GM21528 (cell line): ENCODE measurements around the gene ZC3H8.

ENCODE experiments used
- ATAC-seq: cut with Tn5 transposase; IDR thresholded peaks from one replicate; pipeline ENCODE4 v1.9.1; 2021; ENCODE audit warnings: mild to moderate bottlenecking, moderate library complexity; ENCODE audit not compliant: unreplicated experiment, low FRiP score

ZC3H8 gene

DNA sequence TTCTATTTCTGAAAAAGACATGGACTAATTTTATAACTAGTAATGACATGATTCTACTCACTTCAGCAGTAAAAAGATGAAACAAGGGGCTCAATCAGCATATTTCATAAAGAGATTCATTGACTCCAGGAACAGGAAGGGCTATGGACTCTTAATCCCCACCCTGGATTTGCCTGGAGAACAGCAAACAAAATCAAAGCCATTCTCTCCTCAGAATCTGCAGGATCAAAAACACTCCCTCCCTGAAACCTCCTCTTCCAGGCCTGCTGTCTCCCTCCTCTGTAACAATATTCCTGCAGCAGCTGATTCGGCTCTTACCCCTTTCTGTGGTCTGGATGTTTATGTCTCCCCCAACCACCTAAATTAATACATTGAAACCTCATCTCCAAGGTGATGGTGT, 57.0 kb downstream of the ZC3H8 start:
- ATAC-seq: no peak

DNA sequence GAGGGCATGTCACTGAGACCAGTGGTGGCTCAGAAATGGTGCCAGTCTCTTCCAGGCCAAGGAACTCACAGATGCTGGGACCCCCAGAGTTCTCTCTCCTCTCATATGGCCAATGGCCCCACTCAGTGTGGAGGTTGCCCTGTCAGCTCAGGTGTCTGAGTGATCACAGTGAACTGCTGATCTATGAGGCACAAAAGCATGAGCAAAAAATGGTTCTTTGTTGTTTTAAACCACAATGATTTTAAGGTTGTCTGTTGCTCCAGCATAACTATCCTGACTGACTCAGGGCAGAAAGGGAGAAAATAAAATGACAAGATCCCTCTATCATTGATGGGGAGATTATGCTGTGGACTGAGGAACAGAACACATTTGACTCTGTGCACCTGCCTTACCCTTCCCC, 58.9 kb downstream of the ZC3H8 start:
- ATAC-seq: no peak

DNA sequence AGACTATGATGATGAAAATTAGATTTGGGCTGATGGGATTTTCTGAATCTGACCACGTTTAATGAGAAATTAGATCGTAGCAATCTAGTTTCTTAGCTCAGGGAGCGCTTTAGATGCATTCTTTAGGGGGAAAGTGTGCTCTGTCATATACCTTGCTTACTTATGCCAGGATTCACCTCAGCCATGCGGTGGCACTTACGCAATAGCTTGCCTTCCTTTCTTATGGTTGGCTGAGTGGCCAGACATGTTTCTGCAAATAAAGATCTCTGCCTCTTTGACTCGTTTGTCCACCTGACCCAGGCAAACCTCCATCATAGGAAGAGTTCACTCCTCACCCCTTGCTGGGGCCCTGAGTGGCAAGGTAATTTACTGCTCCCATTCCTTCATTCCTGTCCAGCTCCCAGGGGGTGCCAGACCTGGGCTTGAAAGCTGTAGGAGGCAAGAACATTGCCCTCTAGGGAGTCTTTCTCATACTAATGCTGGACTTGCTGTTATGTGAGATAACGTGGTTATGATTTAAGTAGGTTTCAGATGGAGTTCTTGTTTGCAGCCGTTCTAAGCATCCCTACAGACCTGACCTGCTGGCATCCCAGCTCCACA, 59.6 kb downstream of the ZC3H8 start:
- no peak for ATAC-seq

DNA sequence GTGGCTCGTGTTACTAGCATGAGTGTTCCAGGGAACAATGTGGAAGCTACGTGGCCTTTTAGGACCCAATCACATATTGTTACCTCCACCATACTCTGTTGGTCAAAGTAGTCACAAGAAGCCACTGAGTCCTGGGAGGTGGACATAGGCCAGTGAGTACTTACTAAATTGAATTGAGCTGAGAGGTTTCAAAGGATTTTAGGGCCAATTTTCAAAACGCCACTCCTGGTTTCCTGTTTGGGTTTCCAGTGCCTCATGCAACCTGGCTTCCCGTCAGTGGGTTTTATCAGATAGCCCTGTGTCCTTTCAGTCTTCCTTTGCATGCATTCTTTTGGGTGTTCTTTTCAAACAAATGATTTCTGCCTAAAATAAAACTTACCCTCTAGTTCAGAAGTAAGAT, 60.4 kb downstream of the ZC3H8 start:
- no peak for ATAC-seq

DNA sequence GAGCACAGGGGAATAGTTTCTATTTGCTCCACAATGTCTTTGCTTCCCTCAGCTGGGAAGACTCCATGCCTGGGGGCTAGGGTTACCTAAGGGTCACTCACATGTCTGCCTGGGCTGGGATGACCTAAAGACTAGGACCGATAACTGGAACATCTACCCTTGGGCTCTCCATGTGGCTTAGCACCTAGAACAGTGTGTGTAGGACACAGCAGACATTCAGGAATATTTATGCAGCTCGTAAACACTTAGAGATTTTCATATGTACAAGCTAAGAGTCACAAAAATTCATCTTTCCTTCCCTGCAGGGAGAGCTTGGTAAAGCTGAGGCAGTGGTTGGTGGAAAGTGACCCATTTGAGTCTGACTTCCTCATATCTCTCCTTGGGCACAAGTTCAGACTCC, 60.8 kb downstream of the ZC3H8 start:
- no peak for ATAC-seq

DNA sequence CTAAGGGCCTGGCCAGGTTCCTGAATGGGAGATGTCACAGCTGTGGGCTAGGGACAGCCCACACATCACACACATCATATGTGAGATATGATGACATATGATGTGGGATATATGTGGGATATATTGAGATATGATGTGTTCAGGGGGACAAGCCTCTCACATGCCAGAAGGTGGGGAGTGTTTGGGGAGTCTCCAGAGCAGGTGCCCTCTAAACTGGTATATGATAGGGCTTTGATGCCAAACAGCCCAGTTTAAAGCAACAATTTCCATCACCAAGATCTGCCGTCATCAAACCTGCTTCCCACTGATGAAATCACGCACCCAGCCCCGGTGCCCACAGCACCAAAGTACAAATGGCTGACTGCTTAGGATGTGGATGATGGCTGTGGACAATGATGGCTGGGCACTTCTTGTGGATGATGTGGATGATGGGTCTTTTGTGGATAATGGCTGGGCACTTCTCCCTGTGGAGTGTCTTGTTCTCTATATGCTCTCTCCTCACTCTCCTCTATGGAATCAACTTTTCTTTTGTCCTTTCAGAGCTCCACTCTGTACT, 65.8 kb downstream of the ZC3H8 start:
- ATAC-seq: no peak

DNA sequence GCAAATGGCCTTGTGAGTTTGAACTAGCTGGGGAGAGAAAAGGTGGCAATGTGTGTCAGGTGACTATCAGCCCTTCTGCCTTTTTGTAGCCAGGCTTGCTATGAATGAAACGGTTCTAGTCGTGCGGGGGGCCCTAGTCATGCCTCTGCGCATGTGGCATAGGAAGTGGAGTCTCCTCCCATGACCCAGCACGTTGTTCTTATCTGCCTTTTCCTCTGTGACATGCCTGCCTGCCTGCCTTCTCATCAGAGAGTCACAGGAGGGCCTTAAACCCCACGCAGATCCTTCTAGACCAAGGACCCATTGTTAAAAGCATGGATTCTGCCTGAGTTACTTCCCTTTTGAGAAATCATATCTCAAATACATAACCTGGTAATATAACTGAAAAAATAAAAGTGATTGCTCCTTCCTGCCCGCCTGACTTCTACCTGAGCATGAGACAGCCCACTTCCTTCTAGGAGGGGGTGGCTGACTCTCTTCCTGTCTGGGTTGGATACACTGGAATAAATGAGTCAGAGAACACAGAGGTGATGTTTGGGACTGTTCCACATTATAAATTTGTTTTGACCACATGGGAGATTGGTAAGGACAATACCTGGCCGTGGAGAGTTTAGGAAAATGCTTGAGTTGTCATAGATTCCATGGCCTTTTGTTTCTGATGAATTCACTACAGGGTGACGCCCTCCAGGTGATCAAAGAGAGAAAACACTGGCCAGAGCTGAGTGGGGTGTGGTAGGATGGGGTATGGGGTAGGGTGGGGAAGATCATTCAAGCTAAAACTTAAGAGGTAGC, 66.8 kb downstream of the ZC3H8 start:
- ATAC-seq: no peak

DNA sequence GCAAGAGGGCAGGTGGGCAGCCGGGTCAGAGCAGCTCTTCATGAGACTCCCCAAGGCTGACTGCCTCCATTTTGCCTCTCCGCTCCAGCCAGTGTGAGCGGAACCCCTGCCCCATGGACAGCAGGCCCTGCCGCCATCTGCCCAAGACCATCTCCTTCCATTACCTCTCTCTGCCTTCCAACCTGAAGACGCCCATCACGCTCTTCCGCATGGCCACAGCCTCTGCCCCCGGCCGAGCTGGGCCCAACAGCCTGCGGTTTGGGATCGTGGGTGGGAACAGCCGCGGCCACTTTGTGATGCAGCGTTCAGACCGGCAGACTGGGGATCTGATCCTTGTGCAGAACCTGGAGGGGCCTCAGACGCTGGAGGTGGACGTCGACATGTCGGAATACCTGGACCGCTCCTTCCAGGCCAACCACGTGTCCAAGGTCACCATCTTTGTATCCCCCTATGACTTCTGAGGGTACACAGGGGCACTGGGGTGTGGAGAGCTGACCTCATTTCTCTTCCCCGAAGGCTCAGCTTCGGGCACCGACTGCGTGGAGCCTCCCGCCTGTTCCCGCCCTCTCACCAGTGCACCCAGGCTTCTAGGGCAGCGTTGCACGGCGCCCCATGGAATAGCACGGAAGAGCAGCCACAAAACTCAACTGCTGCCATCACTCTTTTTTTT, 67.7 kb downstream of the ZC3H8 start:
- no peak for ATAC-seq

DNA sequence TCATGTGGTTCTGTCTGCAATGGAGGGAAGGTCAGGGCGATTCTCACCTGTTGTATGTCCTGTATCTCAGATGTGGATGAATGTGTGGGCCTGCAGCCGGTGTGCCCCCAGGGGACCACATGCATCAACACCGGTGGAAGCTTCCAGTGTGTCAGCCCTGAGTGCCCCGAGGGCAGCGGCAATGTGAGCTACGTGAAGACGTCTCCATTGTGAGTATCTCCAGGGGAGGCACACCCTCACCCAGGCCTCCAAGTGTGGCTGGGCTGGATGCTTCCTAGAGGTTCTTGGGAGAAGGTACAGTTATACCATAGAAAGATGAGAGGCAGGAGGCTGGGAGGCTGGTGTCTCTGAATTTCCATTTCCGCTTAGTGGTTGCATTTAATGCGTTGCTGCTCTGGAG, 69.7 kb downstream of the ZC3H8 start:
- ATAC-seq: no peak

DNA sequence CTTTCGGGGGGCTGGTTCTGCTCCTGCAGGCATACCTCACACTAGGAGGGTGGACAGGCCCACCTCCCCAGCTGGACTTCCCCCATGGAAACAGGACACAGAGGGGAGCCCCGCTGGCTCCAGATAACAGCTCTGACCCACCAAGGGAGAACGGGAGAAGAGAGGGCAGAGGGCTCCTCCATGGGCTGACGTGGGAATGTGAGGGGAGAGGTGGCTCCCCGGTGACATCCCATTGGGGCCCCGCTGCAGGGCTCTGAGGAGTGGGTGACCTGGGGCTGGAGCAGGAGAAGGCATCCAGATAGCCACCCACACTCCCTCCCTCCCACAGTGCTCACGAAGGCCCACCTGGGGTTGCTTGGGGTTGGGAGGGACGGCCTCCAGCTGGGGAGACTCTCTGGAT, 70.7 kb downstream of the ZC3H8 start:
- no peak for ATAC-seq

DNA sequence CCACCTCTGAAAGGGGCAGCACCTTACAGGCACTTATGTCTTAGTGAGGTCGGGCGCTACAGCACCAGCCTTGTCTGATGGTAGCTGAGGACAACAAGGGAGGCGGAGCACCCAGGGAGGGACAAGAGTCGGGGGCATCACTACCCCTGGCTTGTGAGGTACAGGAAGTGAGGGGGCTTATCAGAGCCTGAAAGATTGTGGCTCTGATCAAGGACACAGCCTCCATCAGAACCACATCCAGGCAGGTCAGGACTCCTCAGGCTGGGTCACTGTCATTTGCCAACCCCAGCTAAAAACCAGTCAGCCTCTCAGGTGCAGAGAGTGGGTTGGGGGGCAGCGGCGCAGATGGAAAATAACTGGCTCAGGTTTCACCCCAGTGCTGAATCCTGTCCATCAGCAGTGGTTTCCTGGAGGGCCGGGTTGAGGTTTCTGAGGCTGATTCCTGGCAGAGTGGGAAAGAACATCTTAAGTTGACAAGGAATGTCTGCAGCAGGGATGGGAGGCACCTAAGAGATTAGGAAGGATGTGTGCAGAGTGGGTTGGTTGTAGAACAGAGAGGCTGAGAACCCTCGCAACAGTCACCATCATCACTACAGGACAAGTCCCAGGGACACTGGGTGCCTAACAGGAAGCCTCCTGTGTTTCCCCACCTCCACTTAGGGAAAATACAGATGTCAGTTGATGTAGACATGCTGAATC, 71.4 kb downstream of the ZC3H8 start:
- no peak for ATAC-seq

DNA sequence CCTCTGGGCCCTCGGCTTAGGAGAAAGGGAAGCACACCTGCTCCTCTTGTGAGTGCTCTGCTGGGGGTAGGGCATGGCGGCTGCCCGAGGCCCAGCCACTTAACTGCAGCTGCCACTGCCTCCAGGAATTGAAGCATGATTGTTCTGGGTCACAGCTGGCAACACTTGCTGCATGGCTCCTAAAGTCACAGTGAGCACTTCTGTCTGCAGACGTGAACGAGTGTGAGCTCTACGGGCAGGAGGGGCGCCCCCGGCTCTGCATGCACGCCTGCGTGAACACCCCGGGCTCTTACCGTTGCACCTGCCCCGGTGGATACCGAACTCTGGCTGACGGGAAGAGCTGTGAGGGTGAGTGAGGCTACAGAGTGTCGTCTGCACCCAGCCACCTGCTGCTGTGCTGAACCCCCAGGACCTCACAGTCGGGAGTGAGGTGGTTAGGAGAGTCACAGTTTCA, 72.2 kb downstream of the ZC3H8 start:
- ATAC-seq: no peak

DNA sequence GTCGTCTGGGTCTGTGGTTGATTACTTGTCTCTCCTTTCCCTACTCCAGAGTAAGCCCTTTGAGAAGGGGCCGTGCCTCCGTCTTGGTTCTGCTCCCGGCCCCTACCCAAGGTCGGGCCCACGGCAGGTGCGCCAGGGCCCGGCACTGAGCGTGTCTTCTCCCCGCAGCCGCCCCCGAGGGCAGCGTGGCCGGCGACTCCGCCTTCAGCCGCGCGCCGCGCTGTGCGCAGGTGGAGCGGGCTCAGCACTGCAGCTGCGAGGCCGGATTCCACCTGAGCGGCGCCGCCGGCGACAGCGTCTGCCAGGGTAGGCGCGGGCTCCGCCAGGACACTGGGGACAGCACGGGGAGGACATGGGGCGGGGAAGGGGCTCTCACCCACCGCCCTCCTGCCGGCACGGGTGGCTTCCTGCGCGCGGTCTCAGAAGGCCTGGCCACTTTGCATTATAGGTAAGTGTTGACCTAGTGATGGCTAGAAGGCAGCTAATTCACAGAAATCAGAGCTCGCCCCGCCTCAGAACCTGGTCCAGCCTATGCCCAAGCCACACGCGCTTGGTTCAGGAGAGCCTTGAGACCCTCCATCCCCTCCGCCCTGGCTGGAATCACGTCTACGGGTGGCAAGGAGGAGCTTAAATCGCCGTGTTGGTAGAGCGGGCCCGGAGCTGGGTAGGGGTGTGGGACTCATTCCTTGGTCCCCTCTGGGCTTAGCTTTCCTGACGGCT, 73.1 kb downstream of the ZC3H8 start:
- ATAC-seq: no peak

DNA sequence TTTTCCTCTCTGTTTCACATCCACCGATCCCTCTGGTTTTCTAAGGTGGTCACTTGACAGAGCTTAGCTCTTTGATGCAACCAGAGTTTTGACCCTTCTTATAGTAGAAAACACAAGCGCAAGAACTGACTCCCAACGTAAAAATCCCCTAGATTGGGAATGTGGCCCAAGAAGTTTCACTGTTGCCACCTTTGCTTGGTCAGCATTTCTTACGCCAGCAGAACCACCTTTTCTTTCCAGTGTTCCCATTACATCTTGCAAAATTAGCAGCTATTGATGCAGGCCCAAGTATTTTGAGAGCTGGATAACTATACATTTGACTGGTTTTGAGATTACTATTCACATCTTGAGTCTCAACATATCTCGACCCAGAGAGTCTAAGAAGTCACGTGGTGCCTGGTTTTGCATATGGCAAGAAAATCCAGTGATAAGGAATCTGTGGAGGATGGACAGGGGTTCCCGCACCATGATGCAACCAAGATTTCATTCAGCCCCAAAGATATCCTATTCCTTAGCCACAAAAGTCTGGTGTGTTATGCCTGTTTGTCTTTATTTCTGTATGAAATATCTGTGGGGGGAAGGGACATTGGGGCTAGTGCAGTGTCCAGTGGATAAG, 78.8 kb downstream of the ZC3H8 start:
- no peak for ATAC-seq

DNA sequence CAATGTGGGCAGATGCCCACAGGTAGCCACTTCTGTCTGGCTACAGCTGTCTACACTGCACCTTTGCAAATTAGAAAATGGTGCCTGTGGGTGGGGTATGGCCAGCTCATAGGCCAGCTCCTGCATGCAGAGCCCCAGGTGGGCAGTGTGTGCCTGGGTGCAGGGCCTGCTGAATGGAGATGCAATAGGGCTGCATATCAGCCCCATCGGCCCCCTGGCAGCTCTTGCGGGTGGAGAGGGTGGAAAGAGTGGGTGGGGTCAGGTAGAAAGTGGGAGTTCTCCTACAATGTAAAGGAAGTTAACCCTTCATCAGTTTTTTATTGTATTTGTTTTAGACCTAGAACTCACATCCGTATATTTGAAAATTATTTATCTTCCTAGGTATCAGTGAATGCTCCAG, 79.5 kb downstream of the ZC3H8 start:
- no peak for ATAC-seq

DNA sequence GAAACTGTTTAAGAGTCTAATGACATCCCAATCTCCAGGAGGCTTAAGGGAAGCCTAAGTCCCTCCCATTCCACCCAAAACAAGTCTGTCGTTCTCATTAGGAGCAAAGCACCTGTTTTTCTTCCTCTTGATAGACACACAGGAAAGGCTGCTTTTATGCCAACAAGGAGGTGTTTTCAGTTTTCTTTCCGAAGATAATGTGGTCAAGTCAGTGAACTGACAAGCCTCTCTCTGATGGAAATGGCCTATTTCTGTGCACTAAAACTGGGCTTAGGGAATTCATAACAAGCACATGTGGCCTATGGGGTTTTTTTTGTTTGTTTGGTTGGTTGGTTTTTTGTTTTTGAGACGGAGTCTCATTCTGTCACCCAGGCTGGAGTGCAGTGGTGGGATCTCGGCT, 80.5 kb downstream of the ZC3H8 start:
- no peak for ATAC-seq

DNA sequence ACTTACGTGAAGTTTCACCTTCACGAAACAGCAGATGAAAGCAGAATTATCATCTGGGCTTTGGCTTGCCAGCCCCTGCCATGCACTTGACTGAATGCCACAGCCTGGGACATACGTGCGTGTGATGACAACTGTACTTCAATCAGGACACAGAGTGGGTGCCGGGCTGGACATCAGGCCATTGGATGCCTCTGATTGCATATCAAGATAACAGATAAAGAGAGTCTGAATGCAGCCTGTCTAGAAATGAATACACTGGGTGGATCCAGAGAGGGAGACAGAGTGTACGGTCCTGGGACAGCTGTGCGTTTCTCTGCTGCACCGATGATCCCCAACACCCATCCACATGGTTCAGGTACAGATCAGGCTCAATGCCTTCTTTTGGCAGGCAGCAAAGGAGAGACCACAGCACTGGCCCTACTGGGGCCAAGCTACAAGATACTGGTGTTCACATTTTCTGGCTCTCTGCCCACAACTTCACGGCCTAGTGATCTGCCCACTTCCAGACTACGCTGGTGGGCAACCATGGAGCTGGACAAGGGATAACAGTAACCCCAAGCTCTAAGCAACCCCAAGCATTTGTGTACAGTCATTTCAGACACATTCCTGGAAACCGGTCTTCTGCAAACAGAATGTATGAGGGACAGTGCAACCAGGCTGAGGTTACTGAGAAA, 81.1 kb downstream of the ZC3H8 start:
- ATAC-seq: no peak

DNA sequence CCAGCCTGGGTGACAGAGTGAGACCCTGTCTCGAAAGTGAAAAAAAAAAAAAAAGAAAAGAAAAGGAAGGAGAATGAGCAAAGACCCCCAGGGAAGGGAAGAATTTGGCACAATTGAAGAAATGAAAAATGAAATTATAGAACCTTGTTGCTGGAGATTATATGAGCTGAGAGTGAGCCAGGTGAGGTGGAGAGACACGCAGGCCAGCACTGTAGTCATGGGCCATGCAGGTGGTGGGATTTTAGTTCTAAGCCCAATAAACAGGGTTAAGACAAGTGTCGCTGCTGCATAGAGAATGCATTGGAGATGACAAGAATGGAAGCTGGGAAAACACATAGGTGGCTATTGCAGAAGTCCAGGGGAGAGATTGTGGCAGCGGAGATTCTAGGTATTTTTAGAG, 84.3 kb downstream of the ZC3H8 start:
- no peak for ATAC-seq

DNA sequence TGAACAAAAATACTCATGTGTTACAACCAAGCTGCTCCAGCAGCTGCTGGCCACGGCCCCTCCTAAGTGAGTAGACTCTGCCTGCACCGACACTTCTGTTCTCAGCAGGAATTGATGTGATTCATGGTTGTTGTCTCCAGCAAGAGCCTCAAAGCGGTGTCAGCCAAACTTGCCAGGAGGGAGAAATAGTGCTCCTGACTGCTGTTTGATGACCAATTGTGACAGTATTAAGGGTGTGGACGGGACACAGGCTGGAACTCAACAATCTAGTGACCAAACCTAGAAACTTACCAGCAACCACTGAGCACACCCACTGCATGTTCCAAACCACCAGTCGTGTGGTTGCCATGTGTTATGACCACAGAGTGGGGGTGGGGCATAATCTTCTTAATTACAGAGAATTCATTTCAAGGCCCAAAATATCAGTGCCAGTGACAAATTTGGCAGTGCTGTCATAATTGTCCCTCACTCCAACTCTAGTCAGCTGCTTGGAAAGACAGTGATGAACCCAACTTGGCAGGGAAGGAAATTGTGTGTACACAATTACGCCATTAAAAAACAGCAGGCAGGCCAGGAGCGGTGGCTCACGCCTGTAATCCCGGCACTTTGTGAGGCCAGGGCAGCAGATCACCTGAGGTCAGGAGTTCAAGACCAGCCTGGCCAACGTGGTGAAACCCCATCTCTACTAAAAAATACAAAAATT, 86.3 kb downstream of the ZC3H8 start:
- no peak for ATAC-seq
